K562 (cell line): Measurements from ENCODE around the gene UBR1. TPM values are rescaled to one million over a fixed set of nuclear protein-coding genes. Genes with fewer than 3 reads are reported as not detected.

Experiments
- BRD4 ChIP-seq: fragments of 200-600 bp; sonication (generic); IDR thresholded peaks from 2 replicates; pipeline ENCODE4 v1.6.1; 2017; ENCODE audit warnings: inconsistent platforms
- DEAF1 ChIP-seq: fragments of 450-650 bp; formaldehyde crosslinking; IDR thresholded peaks from 2 replicates; pipeline ENCODE4 v1.4.0; 2020; ENCODE audit warnings: mild to moderate bottlenecking, moderate library complexity
- ETS1 ChIP-seq: conservative IDR thresholded peaks from 2 replicates; pipeline ENCODE4 v1.6.1; 2011; ENCODE audit warnings: low read depth, mild to moderate bottlenecking, low read length; ENCODE audit not compliant: control insufficient read depth
- FOXK1 ChIP-seq: sonication (generic); formaldehyde crosslinking; IDR thresholded peaks from 2 replicates; pipeline ENCODE4 v1.8.0; 2022; ENCODE audit warnings: missing genetic modification reagents, mild to moderate bottlenecking, borderline replicate concordance
- NFE2 ChIP-seq: IDR thresholded peaks from 2 replicates; pipeline ENCODE4 v1.6.1; 2014; ENCODE audit warnings: antibody characterized with exemption, low read depth
- NFE2L1 ChIP-seq: fragments of 450-650 bp; IDR thresholded peaks from 2 replicates; pipeline ENCODE4 v1.6.1; 2016; ENCODE audit warnings: missing genetic modification characterization, low read depth, mild to moderate bottlenecking, missing compliant biosample characterization, moderate library complexity, borderline replicate concordance
- NKRF ChIP-seq: fragments of 450-650 bp; IDR thresholded peaks from 2 replicates; pipeline ENCODE4 v1.6.1; 2016; ENCODE audit warnings: borderline replicate concordance
- RBM34 ChIP-seq: fragments of 200-400 bp; formaldehyde crosslinking; IDR thresholded peaks from 2 replicates; pipeline ENCODE4 v1.6.1; 2018; ENCODE audit warnings: low read length, borderline replicate concordance; ENCODE audit not compliant: insufficient read depth
- SNRNP70 ChIP-seq: fragments of 200-400 bp; formaldehyde crosslinking; optimal IDR thresholded peaks from 2 replicates; pipeline ENCODE3; 2017; ENCODE audit warnings: low read depth, low read length
- ZBTB26 ChIP-seq: fragments of 450-650 bp; formaldehyde crosslinking; IDR thresholded peaks from 2 replicates; pipeline ENCODE4 v1.4.0; 2022; ENCODE audit warnings: missing genetic modification characterization
- ZNF282 ChIP-seq: sonication (generic); formaldehyde crosslinking; IDR thresholded peaks from 2 replicates; pipeline ENCODE4 v1.8.1; 2023; ENCODE audit warnings: missing genetic modification reagents
- polyA plus RNA-seq, 8 experiments: library from polyadenylated mRNA; depleted of rRNA in 4 of 8; stranded (reverse) in 5 of 8; unstranded in 3 of 8; fragments of >200 nt; fragmentation: Nextera tagmentation in 2 of 8; fragmentation: Illumina TruSeq in 1 of 8; extraction: Ambion mirVana in 2 of 8; extraction: Trizol in 1 of 8; gene quantifications; 2 replicates each; pipeline versions ENCODE4 v1.2.1 to v1.2.3, GENCODE V29; 2011 to 2014; ENCODE audit warnings: inconsistent platforms in 1 of 8, missing spikeins in 1 of 8
- total RNA-seq, 7 experiments: library from RNA; depleted of rRNA in 6 of 7; stranded (reverse); fragments of >200 nt in 6 of 7; fragmentation: Illumina TruSeq in 2 of 7; extraction: Trizol in 2 of 7; gene quantifications; 2 replicates each; pipeline versions ENCODE4 v1.2.1 to v1.2.3, GENCODE V29; 2011 to 2021; ENCODE audit warnings: low replicate concordance in 1 of 7

The UBR1 gene
- total and polyA plus RNA-seq, 9 of the 15 experiments (the other 6 are each of a cell fraction or from before 2014, with no cell fraction given) = 5.8 to 30.7 (median 15.3) TPM

- no peak for TF ChIP-seq NKRF
- no peak for TF ChIP-seq RBM34
- TF ChIP-seq FOXK1 (CRISPR knock-in tag) = no peak; the same call in 1 of the 2 replicates
- no peak for TF ChIP-seq ZNF282 (CRISPR knock-in tag)
- TF ChIP-seq BRD4 = no peak
- no peak for TF ChIP-seq ZBTB26 (CRISPR knock-in tag)
- no peak for TF ChIP-seq SNRNP70
- TF ChIP-seq ETS1 = 0 out of 2 replicates have a peak, but pooled peaks have one; percentile 25
- TF ChIP-seq NFE2L1 (tag) = no peak
- TF ChIP-seq NFE2 = peak; percentile 53
- TF ChIP-seq DEAF1 = no peak
Observed at GRCh38 chr15:43133430-43134156, 27.8 kb upstream of the UBR1 start, which contains the start of gene TMEM62 (continued).
